ENCODE measurements around the gene GPHA2.

Gene GPHA2

DNA sequence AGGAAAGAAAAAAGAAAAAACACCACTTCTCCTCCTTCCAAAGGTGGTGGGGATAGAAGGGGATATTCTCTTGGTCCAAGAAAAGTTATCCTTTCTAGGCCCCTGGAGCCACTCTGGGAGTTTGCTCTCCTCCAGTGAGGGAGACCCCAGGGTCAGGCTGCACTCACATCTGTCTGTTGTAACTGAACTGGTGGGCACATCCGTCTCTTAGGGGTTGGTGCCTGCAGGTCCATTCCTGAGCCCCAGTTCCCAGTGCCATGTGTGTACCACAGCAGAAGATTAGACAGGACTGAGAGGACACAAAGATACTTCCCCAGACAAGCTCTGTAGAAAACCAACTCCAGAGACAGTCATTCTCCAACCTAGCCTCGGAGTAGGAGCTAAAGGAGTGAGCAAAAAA, 15.6 kb downstream of the GPHA2 start:
- H3K4me3 ChIP-seq (ENCODE audit: low read length) = peak overlapping the region; percentile 0; the same call in 1 of the 2 replicates
- peak overlapping the region; percentile 40 for H3K4me2 ChIP-seq (ENCODE audit: low read length)
- H3K9me2 ChIP-seq (replicated peaks; ENCODE audit: control insufficient read depth, low read length) = no peaks in the 10 kb centered on the region
- H3K9me3 ChIP-seq (ENCODE audit: control insufficient read depth, insufficient read depth, low read length) = no peaks in the 10 kb centered on the region
- H3K4me1 ChIP-seq (ENCODE audit: control insufficient read depth, low read length) = peaks cover 53% of the 10 kb centered on the region
- no peak overlapping the region for H3K27ac ChIP-seq (ENCODE audit: low read depth, low read length)
- H4K20me1 ChIP-seq (ENCODE audit: control insufficient read depth, insufficient read depth, low read depth, low read length) = no peaks in the 10 kb centered on the region
- H3F3A ChIP-seq (ENCODE audit: control insufficient read depth, insufficient read depth) = peaks cover 3% of the 10 kb centered on the region
- H3K27me3 ChIP-seq (ENCODE audit: control insufficient read depth, low read length) = no peaks in the 10 kb centered on the region
- no peaks in the 10 kb centered on the region for H3K36me3 ChIP-seq (ENCODE audit: control insufficient read depth, low read length)
- no peak for TF ChIP-seq EZH2phosphoT487 (IDR thresholded peaks at IDR 0.05; ENCODE audit: borderline replicate concordance, low read length)
- TF ChIP-seq, protein P1, sequence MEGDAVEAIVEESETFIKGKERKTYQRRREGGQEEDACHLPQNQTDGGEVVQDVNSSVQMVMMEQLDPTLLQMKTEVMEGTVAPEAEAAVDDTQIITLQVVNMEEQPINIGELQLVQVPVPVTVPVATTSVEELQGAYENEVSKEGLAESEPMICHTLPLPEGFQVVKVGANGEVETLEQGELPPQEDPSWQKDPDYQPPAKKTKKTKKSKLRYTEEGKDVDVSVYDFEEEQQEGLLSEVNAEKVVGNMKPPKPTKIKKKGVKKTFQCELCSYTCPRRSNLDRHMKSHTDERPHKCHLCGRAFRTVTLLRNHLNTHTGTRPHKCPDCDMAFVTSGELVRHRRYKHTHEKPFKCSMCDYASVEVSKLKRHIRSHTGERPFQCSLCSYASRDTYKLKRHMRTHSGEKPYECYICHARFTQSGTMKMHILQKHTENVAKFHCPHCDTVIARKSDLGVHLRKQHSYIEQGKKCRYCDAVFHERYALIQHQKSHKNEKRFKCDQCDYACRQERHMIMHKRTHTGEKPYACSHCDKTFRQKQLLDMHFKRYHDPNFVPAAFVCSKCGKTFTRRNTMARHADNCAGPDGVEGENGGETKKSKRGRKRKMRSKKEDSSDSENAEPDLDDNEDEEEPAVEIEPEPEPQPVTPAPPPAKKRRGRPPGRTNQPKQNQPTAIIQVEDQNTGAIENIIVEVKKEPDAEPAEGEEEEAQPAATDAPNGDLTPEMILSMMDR (IDR thresholded peaks at IDR 0.05; ENCODE audit: low read depth, low read length, poor library complexity, severe bottlenecking) = no peak
- H3K79me2 ChIP-seq (ENCODE audit: control insufficient read depth, low read length) = peaks cover 18% of the 10 kb centered on the region

DNA sequence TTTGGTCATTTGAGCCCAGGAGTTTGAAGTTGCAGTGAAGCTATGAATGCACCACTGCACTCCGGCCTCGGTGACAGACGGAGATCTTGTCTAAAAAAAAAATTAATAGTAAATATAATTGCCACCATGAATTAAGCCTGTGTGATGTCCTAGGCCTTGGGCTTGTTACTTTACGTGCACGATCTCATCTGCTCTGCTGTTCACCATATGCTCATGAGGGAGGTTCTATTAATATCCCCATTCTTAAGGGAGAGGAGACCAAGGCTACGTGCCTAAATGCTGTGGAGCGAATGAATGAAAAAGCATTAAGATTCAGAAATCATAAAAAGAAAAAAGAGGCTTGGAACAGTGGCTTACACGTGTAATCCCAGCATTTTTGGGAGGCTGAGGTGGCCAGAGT, 16.1 kb downstream of the GPHA2 start:
- H4K20me1 ChIP-seq (ENCODE audit: control insufficient read depth, insufficient read depth, low read depth, low read length) = no peaks in the 10 kb centered on the region
- H3K9me3 ChIP-seq (ENCODE audit: control insufficient read depth, insufficient read depth, low read length) = no peaks in the 10 kb centered on the region
- no peak overlapping the region; the same call in 1 of the 2 replicates for H3K4me2 ChIP-seq (ENCODE audit: low read length)
- no peaks in the 10 kb centered on the region for H3K27me3 ChIP-seq (ENCODE audit: control insufficient read depth, low read length)
- TF ChIP-seq, protein P1 (IDR thresholded peaks at IDR 0.05; ENCODE audit: low read depth, low read length, poor library complexity, severe bottlenecking) = no peak
- no peak for TF ChIP-seq EZH2phosphoT487 (IDR thresholded peaks at IDR 0.05; ENCODE audit: borderline replicate concordance, low read length)
- no peaks in the 10 kb centered on the region for H3K36me3 ChIP-seq (ENCODE audit: control insufficient read depth, low read length)
- H3F3A ChIP-seq (ENCODE audit: control insufficient read depth, insufficient read depth) = peaks cover 3% of the 10 kb centered on the region
- peaks cover 21% of the 10 kb centered on the region for H3K79me2 ChIP-seq (ENCODE audit: control insufficient read depth, low read length)
- no peak overlapping the region for H3K4me3 ChIP-seq (ENCODE audit: low read length)
- peaks cover 48% of the 10 kb centered on the region for H3K4me1 ChIP-seq (ENCODE audit: control insufficient read depth, low read length)
- no peak overlapping the region for H3K27ac ChIP-seq (ENCODE audit: low read depth, low read length)
- no peaks in the 10 kb centered on the region for H3K9me2 ChIP-seq (replicated peaks; ENCODE audit: control insufficient read depth, low read length)

DNA sequence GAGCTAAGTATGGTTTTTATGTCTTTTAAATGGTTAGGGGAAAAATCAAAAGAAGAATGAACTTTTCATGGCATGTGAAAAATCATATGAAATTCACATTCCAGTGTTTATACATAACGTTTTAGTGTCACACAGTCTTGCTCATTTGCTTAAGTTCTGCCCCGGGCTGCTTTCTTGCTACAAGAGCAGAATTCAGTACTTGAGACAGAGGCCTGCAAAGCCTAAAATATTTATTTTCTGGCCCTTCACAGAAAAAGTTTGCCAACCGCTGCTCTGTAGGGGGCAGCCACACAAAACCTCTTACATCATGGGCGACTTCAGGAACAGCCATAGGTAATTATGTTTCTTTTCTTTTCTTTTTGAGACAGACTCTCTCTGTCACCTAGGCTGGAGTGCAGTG, 17.7 kb downstream of the GPHA2 start:
- no peaks in the 10 kb centered on the region for H3K9me3 ChIP-seq (ENCODE audit: control insufficient read depth, insufficient read depth, low read length)
- peak overlapping the region; percentile 81 for H3K4me3 ChIP-seq (ENCODE audit: low read length)
- H3K79me2 ChIP-seq (ENCODE audit: control insufficient read depth, low read length) = peaks cover 21% of the 10 kb centered on the region
- H3K4me2 ChIP-seq (ENCODE audit: low read length) = peak overlapping the region; percentile 88
- H4K20me1 ChIP-seq (ENCODE audit: control insufficient read depth, insufficient read depth, low read depth, low read length) = no peaks in the 10 kb centered on the region
- peaks cover 37% of the 10 kb centered on the region for H3K4me1 ChIP-seq (ENCODE audit: control insufficient read depth, low read length)
- H3F3A ChIP-seq (ENCODE audit: control insufficient read depth, insufficient read depth) = peaks cover 3% of the 10 kb centered on the region
- no peaks in the 10 kb centered on the region for H3K9me2 ChIP-seq (replicated peaks; ENCODE audit: control insufficient read depth, low read length)
- TF ChIP-seq, protein P1 (IDR thresholded peaks at IDR 0.05; ENCODE audit: low read depth, low read length, poor library complexity, severe bottlenecking) = peak; percentile 61
- TF ChIP-seq EZH2phosphoT487 (IDR thresholded peaks at IDR 0.05; ENCODE audit: borderline replicate concordance, low read length) = no peak
- peaks cover 11% of the 10 kb centered on the region; the same call in 1 of the 2 replicates for H3K36me3 ChIP-seq (ENCODE audit: control insufficient read depth, low read length)
- H3K27me3 ChIP-seq (ENCODE audit: control insufficient read depth, low read length) = no peaks in the 10 kb centered on the region
- H3K27ac ChIP-seq (ENCODE audit: low read depth, low read length) = peak overlapping the region; percentile 62
